ENCODE data around the gene TMEM186.
"Not testable (repeated sequence)": the region's sequence is repeated elsewhere in the genome, so short reads cannot be mapped to it uniquely, and the experiment has no call there.

The TMEM186 gene

DNA sequence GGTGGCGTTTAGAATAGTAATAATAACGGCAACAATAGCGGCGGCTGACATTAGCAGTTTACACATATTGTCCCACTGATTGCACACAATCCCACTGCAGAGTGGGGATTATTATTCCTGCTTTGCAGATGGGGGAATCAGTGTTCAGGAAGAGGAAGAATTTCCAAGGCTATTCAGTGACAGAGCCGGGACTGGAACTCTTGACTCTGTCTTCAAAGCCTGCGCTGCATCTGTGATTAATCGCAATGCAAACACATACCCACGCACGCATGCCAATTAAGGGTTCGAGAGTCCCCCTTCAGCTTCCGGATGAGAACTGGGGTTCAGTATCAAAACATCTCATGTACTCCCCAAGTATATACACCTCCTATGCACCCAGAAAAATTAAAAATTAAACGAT is 29.2 kb downstream of the TMEM186 start:
- no peak for DNase-seq

DNA sequence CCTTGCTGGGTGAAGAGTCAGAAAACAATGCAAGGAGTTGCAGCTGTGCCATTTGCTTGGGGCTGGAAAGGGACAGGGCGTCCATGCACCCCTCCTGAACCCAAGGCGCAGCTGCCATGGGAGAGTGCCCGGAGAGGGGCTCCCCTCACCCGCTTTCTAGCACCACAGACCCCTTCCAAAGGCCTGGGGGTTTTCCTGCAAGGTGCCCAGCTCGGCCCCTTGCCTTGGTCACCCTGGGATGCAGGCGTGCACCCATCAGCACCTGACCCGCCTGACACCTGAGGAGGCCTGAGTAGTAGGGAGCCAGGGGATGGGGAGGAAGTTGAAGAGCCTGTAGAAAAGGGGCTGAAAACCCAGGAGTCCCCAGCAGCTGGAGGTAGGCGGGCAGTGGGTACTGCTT is 30.3 kb downstream of the TMEM186 start:
- DNase-seq = no peak

DNA sequence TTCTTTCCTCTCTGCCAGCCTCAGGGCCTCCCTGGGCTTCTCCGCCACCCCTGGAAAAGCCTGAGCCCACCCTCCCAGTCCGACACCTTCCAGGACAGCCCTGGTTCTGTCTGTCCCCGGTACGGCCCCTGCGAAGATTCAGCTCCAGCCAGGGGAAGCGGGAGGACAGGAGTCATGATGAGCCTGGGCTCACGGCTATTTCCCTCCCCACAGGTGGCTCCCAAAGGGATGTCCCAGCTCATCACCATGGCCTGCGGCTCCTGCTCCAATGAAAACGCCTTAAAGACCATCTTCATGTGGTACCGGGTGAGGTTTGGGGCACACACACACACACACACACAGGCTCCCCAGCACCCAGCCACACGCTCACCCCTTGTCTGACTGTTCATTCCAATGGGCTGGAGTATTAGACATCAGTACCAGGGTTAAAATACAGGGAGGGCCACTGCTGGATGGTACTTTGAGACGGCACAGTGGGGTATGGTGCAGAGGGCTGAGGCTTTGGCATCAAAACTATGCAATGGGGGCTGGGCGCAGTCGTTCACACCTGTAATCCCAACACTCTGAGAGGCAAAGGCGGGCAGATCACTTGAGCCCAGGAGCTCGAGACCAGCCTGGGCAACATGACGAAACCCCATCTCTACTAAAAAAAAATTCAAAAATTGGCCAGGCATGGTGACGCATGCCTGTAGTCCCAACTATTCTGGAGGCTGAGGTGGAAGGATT is 32.8 kb downstream of the TMEM186 start:
- DNase-seq = no peak

DNA sequence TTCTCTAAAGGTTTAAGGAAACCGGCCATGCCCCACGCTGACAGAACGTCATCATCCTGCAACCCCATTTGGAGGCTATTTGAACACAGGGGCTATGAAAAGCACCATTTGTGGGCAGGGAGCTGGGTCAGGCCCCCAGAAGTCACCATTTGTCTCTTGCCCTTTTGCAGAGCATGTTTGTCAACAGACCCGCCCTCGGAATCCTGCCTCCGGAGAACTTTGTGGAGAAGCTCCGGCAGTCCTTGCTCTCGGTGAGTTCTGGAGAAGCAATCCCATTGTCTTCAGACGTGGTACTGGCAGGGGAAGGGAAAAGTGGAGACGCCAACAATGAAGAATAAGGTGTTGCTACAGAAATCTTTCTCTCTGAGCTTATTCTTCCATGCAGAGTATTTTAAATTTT is 33.5 kb downstream of the TMEM186 start:
- DNase-seq = no peak

DNA sequence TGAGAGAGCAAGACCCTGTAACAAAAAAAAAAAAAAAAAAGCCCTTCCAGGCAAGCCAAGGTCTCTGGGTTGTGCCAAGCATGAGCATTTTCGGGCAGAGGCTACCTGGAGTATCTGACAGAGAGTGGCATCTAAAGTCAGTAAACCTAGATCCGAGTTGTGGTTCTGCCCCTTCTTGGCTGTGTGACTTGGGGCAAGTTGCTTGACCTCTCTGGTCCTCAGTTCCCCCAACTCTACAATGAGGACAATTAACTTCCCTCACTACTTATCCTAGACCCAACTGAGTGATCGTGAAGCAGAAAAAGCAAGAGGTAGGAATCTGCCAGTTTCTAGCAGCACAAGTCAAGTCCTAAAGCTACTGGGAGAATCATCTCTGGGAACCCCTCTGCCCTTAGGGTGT is 34.4 kb downstream of the TMEM186 start:
- no peak for DNase-seq

DNA sequence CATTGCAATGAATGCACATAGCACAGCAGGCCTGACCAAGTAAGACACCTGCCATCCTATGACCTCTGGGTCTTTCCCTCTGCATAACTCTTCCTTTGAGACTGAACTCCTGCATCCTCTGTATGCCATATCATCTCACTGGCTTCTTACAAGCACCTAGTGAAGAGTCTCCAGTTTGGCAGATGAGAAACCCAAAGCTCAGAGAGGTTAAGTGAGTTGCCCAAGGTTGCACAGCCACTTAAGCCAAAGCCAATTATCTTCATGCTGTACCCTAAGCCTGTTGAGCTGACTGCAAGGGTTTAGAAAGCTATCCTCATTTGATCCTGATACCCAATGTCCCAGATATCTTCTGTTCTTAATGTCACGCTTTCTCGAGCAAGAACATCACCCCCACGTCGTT is 35.2 kb downstream of the TMEM186 start:
- no peak for DNase-seq

DNA sequence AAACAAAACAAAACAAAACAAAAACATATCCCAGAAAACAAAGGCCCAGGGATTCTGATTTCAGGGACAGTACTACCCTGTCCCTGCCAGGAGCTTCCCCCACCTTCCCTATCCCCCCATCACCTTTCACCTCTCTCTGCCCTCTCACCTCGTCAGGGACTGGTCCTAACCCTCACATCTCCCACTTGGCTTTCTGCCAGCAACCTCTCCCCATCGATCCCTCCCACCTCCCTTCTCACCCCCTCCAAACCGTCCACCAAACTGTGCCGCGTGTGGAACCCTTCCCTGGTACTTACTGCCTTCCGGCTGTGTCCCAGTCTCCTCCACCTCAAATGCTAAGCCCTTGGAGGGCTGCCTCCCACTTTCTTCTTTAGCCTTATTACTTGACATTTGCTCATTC is 36.4 kb downstream of the TMEM186 start:
- DNase-seq = no peak

DNA sequence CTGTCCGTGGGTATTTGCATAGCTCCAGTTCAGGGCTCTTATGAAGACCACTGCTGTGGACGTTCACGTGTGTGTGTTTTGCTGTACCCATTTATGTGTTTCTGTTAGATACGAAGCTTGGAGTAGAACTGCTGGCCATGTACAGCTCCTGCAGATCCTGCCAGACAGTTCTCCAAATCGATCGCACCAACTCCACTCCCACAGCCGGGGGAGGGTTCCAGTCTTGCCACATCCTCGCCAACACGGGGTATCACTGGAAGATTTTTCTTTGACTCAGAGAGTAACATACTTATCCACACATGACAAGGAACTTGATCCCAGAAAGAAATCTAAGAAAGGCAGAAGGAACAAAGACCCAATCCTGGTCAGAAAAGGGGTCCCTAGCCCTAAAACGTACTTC is 37.4 kb downstream of the TMEM186 start:
- no peak for DNase-seq

DNA sequence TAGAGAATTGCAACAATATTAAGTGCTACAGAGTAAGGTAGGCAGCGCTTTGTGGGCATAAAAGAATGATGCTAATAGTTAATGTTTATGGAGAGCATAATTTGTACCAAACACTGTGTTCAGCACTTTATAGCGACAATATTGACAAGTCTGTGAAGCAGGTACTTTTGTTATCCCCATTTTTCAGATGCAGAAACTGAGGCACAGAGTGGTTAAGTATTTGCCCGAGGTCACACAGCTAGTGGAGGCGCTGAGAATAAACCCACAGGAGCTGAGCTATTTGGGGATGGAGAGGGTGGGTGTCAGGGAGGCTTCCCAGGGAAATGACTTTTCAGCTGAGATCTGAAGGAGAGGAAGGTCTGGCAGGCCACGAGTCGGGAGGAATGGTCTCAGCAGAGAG is 39.4 kb downstream of the TMEM186 start:
- DNase-seq = no peak

DNA sequence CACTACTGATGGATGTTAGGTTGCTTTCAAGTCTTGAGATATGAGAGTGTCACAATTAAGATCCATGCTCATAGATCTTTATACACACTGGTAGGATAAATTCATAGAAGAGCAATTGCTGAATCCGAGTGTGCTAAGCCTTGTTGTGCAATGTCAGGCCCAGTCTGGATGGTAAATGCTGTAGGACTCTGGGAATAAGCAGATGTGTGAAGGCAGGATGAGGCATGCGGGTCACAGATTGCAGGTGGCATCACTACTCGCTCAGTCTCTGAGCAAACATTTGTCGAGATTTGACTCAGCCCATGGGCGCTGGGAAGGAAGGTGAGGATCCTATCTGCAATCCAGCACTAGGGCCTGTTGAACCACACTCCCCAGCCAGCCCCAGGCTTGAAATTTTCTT is 40.7 kb downstream of the TMEM186 start:
- no peak for DNase-seq

DNA sequence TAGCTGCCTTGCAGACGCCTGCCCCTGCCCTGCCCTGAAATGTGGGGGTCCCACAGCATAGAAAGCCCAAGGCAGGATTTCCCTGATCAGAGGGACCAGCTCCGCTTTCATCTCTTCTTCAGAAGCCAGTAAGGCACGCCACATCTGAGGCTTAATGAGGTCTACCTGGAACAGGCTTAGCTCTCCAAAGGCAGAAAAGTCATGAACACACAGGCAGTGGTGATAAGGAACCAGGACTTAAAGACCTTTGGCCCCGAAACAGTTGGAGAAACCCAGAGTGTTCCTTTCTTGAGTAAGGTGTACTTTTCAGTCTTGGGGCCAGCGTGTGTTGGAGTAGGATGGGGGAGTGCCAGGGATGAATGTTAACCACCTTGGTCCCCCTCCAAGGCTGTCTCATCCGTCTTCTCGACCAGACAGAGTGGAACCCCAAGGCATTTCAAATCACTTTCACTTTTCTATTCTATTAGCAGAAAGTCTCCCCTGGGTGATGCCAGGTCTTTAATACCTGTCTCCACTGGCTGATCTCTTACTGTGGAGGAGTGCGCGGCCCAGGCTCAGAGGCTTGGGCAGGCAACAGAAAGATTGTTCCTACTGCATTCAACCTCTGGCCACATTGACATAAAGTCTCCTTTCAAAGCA is 43.9 kb downstream of the TMEM186 start:
- no peak for DNase-seq

DNA sequence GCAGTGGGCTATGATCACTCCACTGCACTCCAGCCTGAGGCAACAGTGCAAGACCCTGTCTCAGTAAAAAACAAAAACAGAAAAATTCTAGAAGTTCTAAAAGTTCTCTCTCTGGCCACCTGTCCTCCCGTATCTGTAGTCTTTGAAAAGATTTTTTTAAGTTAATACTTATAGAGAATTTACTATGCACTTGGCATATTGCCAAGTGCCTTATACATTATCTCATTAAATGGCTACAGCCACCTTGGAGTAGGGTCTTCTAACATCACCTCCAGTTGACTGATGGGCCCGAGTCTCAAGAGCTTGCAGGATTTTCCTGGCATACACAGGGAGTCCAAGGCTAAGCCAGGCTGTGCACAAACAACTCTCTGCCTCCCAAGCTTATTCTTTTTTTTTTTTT is 44.7 kb downstream of the TMEM186 start:
- DNase-seq = no peak

DNA sequence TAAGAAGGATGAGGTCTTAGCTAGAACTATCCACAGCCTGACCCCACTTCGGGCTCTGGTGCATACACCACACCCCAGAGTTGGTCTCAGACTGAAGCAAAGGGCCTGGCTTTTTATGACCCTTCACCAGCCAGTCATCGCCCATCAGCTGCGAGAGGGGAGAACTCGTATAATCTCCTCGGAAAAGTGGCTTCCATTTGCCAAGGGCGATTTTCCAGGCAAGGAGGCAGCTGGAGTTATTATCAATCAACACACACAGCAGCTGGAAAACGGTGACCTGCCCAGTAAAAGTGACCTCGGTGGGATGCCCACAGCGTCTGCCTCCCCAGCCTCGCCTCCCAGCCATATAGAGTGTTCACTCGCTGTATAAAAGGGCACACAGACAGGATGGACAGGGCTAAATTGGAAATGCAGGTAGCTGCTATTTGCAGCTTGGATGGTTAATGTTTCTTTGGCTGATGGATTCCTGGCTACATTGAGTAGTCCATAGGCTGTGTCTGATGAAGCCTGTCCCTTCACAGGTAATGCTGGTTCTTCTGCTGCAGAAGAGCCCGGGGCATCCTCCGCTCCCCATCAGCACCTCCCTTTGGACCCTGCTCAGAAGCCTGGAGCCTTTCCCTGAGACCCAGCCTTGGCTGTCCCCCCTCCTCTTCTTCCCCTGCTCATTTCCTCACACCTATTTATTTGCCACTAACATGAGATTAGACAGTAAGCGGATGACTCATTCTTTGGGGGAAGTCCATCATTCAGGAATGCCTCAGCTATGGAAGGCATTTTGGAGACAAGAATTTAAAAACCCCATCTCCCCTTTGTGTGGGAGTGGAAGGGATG is 45.7 kb downstream of the TMEM186 start:
- DNase-seq = no peak

DNA sequence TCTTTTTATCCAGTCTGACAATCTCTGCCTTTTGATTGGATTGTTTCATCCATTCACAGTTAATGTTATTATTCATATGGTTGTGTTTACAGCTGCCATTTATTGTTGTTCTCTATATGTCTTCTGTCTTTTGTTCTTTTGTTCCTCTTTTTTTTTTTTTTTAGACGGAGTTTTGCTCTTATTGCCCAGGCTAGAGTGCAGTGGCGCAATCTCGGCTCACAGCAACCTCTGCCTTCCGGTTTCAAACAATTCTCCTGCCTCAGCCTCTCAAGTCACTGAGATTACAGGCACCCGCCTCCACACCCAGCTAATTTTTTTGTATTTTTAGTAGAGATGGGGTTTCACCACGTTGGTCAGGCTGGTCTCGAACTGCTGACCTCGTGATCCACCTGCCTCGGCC is 48.5 kb downstream of the TMEM186 start:
- not testable (repeated sequence) for DNase-seq
